Measurements from ENCODE around the gene MUTYH.

GRCh38 chr1:45380730-45381129 is 40.5 kb upstream of the MUTYH start:
- TF ChIP-seq NRF1 (IDR thresholded peaks at IDR 0.05; ENCODE audit: low read depth, low read length), result no peak
- no peak for TF ChIP-seq MAFK (IDR thresholded peaks at IDR 0.05; ENCODE audit: low read depth, low read length)
- TF ChIP-seq EZH2 (IDR thresholded peaks at IDR 0.05; ENCODE audit: low read depth, low read length, severe bottlenecking), result no peak
- no peak for TF ChIP-seq CTCF (IDR thresholded peaks at IDR 0.05; ENCODE audit: control extremely low read depth in 1 of 3, insufficient read depth in 1 of 3, low read depth in 1 of 3, low read length in 3 of 3)
- no peak for TF ChIP-seq POLR2A (IDR thresholded peaks at IDR 0.05; ENCODE audit: control extremely low read depth in 1 of 2, low read depth in 2 of 2, low read length in 2 of 2)
- TF ChIP-seq SP2 (IDR thresholded peaks at IDR 0.05; ENCODE audit: low read length), result no peak
- TF ChIP-seq GABPA (IDR thresholded peaks at IDR 0.05; ENCODE audit: borderline replicate concordance, insufficient read depth, low read length), result no peak
- TF ChIP-seq ASH2L (IDR thresholded peaks at IDR 0.05; ENCODE audit: low read length), result no peak
- no peak for TF ChIP-seq RAD21 (IDR thresholded peaks at IDR 0.05 in 1 of 2, conservative IDR thresholded peaks at IDR 0.05 in 1 of 2; ENCODE audit: low read depth in 2 of 2, low read length in 2 of 2)
- no peak for TF ChIP-seq CHD1 (IDR thresholded peaks at IDR 0.05; ENCODE audit: low read depth, low read length)
- no peak for TF ChIP-seq CEBPB (IDR thresholded peaks at IDR 0.05; ENCODE audit: low read depth, low read length)
